Measurements from ENCODE around the gene ACTR3C. TPM values are rescaled to one million over a fixed set of nuclear protein-coding genes. Genes with fewer than 3 reads are reported as not detected.

ACTR3C gene
- total RNA-seq, 1 donor from 2014 or later = 4.6 TPM

GRCh38 chr7:150339409-150339809 lies 16.1 kb upstream of the ACTR3C start:
- no peak for DNase-seq (ENCODE audit: low spot score)
- intact Hi-C loops (cut with DNase I) = no loop called here

GRCh38 chr7:150338166-150338829 lies 15.0 kb upstream of the ACTR3C start:
- DNase-seq (ENCODE audit: low spot score) = no peak
- intact Hi-C loops (cut with DNase I) = no loop called here

- DNase-seq (ENCODE audit: low spot score) = no peak
- intact Hi-C loops (cut with DNase I) = no loop called here
Measured at GRCh38 chr7:150337659-150338081, 14.3 kb upstream of the ACTR3C start.

GRCh38 chr7:150337179-150337578 lies 13.8 kb upstream of the ACTR3C start:
- intact Hi-C loops (cut with DNase I) = no loop called here
- DNase-seq (ENCODE audit: low spot score) = no peak

GRCh38 chr7:150336746-150337145 lies 13.4 kb upstream of the ACTR3C start:
- DNase-seq (ENCODE audit: low spot score) = no peak
- intact Hi-C loops (cut with DNase I) = no loop called here

- DNase-seq (ENCODE audit: low spot score) = no peak
- intact Hi-C loops (cut with DNase I) = no loop called here
Measured at GRCh38 chr7:150335774-150336112, 12.4 kb upstream of the ACTR3C start.

GRCh38 chr7:150335108-150335773 lies 11.9 kb upstream of the ACTR3C start:
- intact Hi-C loops (cut with DNase I) = no loop called here
- DNase-seq (ENCODE audit: low spot score) = no peak

- intact Hi-C loops (cut with DNase I) = no loop called here
- DNase-seq (ENCODE audit: low spot score) = no peak
Measured at GRCh38 chr7:150334108-150334507, 10.8 kb upstream of the ACTR3C start.

- DNase-seq (ENCODE audit: low spot score) = no peak
- intact Hi-C loops (cut with DNase I) = no loop called here
Measured at GRCh38 chr7:150333659-150334058, 10.3 kb upstream of the ACTR3C start.

GRCh38 chr7:150332852-150333635 lies 9.7 kb upstream of the ACTR3C start:
- intact Hi-C loops (cut with DNase I) = no loop called here
- no peak for DNase-seq (ENCODE audit: low spot score)

GRCh38 chr7:150330211-150330885 lies 7.0 kb upstream of the ACTR3C start:
- DNase-seq (ENCODE audit: low spot score) = no peak
- intact Hi-C loops (cut with DNase I) = no loop called here

GRCh38 chr7:150329331-150330120 lies 6.2 kb upstream of the ACTR3C start:
- DNase-seq (ENCODE audit: low spot score) = no peak
- intact Hi-C loops (cut with DNase I) = no loop called here

- DNase-seq (ENCODE audit: low spot score) = no peak
- intact Hi-C loops (cut with DNase I) = no loop called here
Measured at GRCh38 chr7:150327308-150327707, 4.0 kb upstream of the ACTR3C start.

- no peak for DNase-seq (ENCODE audit: low spot score)
- intact Hi-C loops (cut with DNase I) = no loop called here
Measured at GRCh38 chr7:150326657-150327268, 3.4 kb upstream of the ACTR3C start.

- intact Hi-C loops (cut with DNase I) = no loop called here
- DNase-seq (ENCODE audit: low spot score) = no peak
Measured at GRCh38 chr7:150325901-150326300, 2.6 kb upstream of the ACTR3C start.

- intact Hi-C loops (cut with DNase I) = no loop called here
- DNase-seq (ENCODE audit: low spot score) = no peak
Measured at GRCh38 chr7:150325110-150325611, 1.8 kb upstream of the ACTR3C start.

GRCh38 chr7:150324373-150324961 lies 1.1 kb upstream of the ACTR3C start:
- DNase-seq (ENCODE audit: low spot score) = no peak
- intact Hi-C loops (cut with DNase I) = no loop called here

- no peak for DNase-seq (ENCODE audit: low spot score)
- intact Hi-C loops (cut with DNase I) = no loop called here
Measured at GRCh38 chr7:150323682-150324372, 482 bp upstream of the ACTR3C start.
